HG03025 (cell line): ENCODE data around the gene TEX19.
"Not testable (repeated sequence)": the region's sequence is repeated elsewhere in the genome, so short reads cannot be mapped to it uniquely, and the experiment has no call there.

ENCODE experiments used
- ATAC-seq: cut with Tn5 transposase; IDR thresholded peaks from one replicate; pipeline ENCODE4 v1.9.1; 2021; ENCODE audit warnings: mild to moderate bottlenecking, moderate library complexity; ENCODE audit not compliant: unreplicated experiment, low FRiP score

TEX19 gene

DNA sequence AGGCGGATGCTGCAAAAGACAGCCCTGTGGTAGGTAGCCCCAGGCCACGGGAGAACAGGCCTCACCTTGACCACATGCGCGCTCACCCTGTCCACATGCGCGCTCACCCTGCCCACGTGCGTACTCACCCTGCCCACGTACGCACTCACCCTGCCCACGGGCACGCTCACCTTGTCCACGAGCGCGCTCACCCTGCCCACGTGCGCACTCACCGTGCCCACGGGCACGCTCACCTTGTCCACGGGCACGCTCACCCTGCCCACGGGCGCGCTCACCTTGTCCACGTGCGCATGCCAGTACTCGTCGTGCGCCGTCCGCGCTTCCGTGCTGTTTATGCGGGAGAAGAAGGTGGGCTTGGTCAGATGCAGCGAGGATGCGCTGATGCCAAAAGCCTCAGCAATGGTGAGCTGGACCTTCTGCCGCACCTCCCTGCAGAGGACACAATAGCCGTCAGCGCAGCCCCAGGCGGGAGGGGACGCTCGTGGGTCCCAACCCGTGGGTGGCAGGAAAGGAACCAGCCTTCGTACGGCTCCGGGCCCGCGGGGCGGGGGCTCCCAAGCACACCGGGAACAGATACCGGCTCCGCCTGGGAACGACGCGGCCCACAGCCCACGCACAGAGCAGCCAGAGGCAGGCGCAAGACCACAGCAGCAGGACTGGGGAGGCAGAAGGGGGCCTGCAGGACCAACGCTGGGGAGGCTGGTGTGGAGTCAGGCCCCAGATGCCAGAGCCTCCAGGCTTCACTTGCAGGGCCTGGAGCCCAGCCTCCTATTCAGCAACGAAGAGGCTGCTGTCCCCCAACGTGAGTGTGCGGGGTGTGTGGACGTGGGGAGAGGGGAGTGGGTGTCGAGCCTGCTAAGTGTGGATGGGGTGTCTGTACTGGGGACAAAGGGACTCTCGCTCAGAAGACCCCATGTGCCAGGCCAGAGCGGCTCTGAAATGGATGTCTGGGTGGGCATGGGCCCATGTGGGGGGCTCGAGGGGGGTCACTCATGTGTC is 44.9 kb downstream of the TEX19 start:
- no peak for ATAC-seq

DNA sequence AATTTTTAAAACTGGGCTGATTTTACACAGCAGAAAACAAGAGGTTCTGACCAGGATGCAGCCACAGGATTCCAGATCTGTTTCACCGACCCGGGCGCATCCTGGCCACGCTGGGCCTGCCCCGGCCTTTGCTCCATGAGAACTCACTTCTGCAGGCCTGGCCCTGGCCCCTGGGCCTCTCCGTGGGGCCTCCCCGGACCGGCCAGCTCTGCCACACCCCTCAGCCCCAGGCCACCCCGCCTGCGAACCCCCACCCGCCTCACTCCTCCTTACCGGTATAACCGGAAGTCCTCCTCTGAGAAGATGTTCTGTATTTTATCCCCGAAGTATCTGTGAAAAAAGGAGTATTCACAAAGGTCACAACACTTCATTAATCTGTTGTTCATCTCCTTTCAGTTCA is 46.0 kb downstream of the TEX19 start:
- no peak for ATAC-seq

DNA sequence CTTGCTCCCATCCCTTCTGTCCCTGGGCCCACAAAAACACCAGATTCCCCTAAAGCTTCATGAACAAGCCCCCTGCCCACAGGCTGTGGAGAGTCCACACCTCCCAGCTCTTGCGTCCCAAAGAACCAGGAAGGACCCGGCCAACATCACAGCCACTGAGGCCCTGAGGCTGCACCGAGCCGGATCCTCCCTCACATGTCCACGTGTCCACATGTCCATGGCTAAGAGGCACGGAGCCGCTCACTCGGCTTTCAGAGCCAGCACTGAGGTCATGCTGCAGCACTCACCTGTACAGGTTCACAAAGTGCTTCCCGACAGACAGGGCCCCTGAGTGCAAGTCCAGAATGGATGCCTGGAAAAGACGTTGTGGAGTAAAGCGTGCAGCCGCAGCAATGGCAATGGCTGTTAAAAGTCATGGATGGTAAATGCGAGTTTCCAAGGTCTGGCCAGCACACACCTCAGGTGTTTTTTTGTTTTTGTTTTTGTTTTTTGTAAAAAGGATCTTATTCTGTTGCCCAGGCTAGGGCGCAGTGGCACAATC is 47.2 kb downstream of the TEX19 start:
- no peak for ATAC-seq

DNA sequence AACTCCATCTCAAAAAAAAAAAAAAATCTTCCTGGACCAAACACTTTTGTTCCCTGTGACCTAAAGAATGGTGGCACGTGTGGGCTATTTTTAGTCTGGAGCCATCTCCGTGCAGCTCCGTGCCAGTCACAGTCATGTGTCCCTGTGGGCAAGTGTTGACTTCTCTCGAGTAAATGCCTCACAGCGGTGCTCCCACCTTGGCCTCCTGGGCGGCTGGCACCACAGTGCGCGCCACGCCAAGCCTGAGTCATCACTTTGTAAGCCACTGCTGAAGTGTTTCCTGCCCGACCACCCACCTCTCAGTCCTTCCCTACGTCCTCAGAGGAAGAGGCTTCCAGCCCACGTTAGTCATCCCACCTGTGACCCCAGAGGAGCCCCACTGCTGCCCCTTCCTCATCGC is 48.2 kb downstream of the TEX19 start:
- no peak for ATAC-seq

DNA sequence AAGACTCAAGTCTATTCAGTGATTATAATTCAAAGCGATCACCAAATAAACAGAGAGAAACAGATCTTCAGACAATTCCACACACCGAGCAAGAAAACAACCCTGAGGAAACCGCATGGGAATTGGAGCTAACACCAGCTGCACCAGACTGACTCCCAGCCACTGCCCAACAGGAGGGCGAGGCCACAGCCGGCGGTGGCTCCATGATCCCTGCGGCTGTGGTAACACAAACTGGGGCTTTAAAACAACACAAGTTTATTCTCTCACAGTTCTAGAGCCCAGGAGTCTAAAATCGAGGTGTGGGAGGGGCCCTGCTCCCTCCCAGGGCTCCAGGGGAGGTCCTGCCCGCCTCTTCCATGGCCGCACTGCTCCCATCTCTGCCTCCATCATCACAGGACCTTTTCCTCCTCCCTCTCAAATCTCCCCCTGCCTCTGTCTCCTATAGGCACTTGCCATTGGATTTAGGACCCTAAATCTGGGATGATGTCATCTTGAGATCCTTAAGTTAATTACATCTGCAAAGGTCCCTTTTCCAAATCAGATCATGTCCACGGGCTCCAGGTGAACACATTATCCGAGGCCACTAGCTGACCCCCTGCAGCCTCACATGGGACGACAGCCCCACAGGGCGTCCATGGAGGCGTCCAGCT is 49.4 kb downstream of the TEX19 start:
- ATAC-seq = no peak

DNA sequence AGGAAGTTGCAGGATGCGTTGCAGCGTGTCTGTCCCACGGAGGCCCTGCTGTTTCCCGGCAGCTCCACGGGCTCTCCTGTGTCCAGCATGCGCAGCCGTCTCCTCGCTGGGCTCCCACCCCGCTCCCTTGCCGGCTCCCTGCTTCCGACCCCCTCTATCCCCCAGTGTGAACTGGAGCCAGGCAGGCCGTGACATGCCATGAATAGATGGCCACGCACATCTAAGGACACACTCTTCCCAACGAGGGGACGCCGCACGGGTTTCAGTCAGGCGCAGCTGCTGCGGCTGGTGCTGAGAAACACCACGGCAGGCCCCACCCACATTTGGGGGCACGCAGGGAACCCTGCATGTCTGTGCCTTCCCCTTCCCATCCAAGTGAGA is 49.9 kb downstream of the TEX19 start:
- no peak for ATAC-seq

DNA sequence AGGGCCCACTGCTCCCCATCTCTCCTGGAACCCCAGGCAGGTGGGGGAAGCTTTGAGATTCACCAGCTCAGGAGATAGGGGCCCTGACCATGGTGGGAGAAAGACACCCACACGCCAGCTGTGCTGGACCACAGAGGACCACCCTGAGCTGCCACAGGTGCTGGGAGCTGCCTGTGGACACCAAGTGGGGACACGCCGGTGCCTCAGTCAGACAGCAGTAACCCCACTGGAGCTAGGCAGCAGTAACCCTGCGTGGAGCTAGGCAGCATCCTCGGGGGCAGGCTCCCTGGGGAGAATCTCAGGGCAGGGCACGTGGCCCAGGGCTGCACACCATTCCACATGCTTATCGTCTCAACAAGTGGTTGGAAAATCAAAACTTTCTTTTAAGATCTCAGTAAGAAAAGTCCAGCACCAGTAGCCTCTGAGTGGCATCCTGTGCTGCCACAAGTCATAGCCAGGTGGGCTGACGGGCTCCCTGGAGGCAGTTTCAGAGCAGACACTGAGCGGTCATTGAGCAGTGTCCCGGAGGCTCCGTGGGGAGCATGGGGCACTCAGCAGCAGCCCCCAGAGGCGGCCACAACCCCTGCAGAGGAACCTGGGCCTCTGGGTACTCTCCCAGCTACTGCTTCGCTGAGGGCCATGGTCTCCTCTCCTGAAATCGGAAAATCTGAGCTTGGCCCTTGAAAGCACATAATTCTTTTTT is 51.1 kb downstream of the TEX19 start:
- no peak for ATAC-seq

DNA sequence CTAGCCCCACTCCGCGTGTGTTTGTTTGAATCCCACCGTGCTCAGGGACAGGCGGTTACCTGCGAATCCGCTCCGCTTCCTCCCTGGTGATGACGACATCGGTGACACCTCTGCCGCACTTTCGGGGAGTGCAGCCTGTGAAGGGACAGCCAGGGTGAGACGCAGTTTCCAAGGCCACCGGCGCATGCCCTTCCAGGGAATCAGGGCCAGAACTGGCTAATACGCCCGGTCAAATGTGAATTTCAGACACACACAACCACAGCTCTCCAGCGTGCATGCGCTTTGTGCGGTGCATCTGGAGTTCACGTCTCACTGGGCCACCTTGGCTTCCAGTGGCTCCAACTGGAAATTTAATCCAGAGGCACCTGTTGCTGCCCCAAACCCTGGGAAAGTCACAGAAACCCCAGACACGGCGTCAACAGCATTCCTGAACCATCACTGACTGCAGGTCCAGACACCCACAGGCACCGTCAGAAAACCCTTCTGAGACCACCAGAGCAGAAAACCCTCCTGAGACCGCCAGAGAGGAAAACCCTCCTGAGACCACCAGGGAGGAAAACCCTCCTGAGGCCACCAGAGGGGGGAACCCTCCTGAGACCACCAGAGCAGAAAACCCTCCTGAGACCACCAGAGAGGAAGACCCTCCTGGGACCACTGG is 52.5 kb downstream of the TEX19 start:
- ATAC-seq = no peak

DNA sequence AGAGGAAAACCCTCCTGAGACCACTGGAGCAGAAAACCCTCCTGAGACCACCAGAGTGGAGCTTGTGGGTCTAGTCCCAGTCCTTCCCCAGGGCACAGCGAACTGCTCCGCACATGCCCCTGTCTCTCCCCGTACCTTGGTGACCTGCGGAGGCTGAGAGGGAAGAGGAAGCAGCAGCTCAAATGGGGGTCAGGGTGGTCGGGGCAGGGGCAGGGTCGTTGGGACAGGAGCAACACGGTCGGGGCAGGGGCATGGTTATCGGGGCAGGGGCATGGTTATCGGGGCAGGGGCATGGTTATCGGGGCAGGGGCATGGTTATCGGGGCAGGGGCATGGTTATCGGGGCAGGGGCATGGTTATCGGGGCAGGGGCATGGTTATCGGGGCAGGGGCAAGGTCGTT is 53.0 kb downstream of the TEX19 start:
- ATAC-seq = not testable (repeated sequence)

DNA sequence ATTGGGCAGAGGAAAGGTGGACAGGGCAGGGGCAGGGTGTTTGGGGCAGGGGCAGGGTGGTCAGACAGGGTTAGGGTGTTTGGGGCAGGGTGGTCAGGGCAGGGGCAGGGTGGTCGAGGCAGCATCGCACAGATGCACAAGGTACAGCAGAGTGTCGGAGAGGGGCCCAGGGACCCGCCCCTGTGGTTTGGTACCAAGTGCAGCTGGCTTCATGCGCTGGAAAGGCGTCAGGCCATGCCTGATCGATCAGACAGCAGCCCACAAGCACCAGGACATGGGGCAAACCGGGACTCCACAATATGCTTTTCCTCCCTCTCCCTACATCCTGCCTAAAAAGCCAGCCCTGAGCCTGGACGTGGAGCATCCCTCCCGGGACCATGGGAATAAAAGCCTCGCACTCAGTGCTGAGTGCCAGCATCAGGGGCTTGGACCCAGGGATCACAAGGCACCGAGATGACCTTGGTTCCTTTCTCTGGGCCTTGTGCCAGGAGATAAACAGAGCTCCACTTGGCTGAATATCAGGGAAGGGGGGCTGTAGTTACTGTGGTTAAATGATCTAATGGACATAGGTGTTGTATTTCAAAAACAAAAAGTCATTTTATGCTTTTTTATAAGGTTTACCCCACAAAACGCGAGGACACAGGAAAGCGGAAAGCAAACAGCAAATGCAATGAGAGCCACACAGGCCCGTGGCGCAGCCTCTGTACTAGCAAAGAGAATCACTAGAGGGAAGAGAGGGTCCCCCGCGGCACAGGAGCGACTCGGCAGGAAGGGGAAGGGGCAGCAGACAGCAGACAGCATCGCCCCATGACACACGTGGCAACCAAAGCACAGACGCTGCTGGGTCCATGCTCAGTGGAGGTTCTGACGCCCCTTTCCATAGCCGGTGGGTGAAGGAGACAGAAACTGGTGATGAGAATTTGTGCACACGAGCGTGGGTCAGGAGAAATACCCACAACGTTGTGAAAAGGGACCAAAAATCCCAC is 53.8 kb downstream of the TEX19 start:
- ATAC-seq = no peak
